ENCODE measurements around the gene SNAPC5.

SNAPC5 gene

DNA sequence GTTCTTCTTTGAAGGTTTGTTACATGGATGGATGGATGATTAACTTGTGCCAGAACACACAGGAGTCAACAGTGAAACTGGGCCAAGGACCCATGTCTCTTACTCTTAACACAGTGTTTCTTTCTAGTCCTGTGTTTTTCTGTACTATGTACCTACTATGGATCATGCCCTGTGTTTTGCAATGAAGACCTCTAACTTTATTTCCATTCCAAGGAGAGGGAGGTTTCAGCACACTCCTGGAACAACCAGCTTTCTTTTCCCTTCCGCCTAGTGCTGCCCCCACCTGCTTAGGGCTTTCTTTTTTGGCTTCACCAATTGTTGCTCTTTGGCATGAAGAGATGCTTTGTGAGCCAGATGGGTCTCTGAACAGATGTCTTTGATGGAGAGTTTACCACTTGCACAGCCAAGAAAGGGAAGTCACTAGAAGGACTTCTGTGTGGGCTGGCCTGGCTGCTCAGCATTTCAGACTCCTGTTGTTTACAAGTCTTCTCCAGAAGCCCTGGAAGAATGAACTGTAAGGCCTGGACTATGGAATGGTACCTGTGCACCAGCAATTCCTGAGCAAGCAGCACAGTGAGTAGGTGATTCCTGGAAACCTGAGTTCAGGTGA is 44.5 kb downstream of the SNAPC5 start:
- DNase-seq, result no peak

DNA sequence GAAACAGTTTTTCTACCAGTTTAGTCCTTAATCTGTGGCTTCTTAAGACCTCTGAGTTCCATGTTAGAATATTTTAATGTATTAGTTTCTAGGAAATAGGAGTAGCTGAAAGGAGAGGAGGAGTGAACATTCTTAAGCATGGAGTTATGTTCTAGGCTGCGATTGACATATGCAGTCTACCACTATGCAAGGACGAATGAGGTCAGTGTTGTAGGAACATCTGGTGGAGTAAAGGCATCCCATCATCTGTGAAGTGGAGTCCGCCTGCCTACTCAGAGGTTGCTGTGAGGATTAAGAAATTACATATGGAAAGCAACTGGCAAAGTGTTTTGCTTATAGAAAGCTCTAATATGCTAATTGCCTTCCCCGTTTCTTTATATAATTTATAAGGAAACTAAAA is 45.1 kb downstream of the SNAPC5 start:
- DNase-seq, result no peak
